Effector memory CD8-positive, alpha-beta T cell (primary cell): Measurements from ENCODE around the gene COPA.
A peak's percentile ranks its signal among the peaks of the same experiment; 100 is the strongest.

ENCODE experiments used
- ATAC-seq: fragments of 150-1000 bp; cut with Tn5 transposase; replicated peaks from 2 replicates; pipeline ENCODE4 v1.10.0; 2021; ENCODE audit warnings: mild to moderate bottlenecking, moderate library complexity
- DNase-seq, 3 experiments: peaks; one replicate each; pipeline ENCODE4 v3.0.0; 2021
- H3K27ac Mint-ChIP-seq, 2 donors: one replicate each; pipeline ENCODE4 v1.8.0; 2022; ENCODE audit warnings: mild to moderate bottlenecking in 2 of 2, mixed read lengths in 2 of 2, moderate library complexity in 2 of 2
- H3K27me3 Mint-ChIP-seq, 2 donors: one replicate each; pipeline ENCODE4 v1.8.0; 2022; ENCODE audit warnings: mixed read lengths in 2 of 2
- H3K36me3 Mint-ChIP-seq: one replicate; pipeline ENCODE4 v1.8.0; 2022; ENCODE audit warnings: mild to moderate bottlenecking, moderate library complexity, mixed read lengths; ENCODE audit not compliant: insufficient read depth
- H3K4me1 Mint-ChIP-seq, 2 donors: one replicate each; pipeline ENCODE4 v1.8.0; 2022; ENCODE audit warnings: low read depth in 2 of 2, mixed read lengths in 2 of 2
- H3K4me3 Mint-ChIP-seq, 2 donors: one replicate each; pipeline ENCODE4 v1.8.0; 2022; ENCODE audit warnings: mild to moderate bottlenecking in 2 of 2, mixed read lengths in 2 of 2, moderate library complexity in 2 of 2
- H3K9me3 Mint-ChIP-seq, 2 donors: one replicate each; pipeline ENCODE4 v1.8.0; 2022; ENCODE audit warnings: mixed read lengths in 2 of 2

COPA gene

GRCh38 chr1:160367934-160368923 lies 25.2 kb upstream of the COPA start:
- Mint-ChIP-seq H3K9me3 (no peaks in the 10 kb centered on the region), H3K27ac (no peak overlapping the region), H3K4me1 (peaks cover 0 to 1% of the 10 kb centered on the region in 2 donors), H3K36me3 (no peaks in the 10 kb centered on the region), H3K4me3 (no peak overlapping the region), H3K27me3 (no peaks in the 10 kb centered on the region)
- ATAC-seq: no peak
- DNase-seq: no peak

- no peaks in the 10 kb centered on the region for H3K36me3 Mint-ChIP-seq
- no peaks in the 10 kb centered on the region for H3K27me3 Mint-ChIP-seq
- ATAC-seq (no peak), DNase-seq (no peak)
- no peak overlapping the region for H3K27ac Mint-ChIP-seq
- H3K9me3 Mint-ChIP-seq: no peaks in the 10 kb centered on the region
- H3K4me1 Mint-ChIP-seq: peaks cover 0 to 4% of the 10 kb centered on the region in 2 donors
- no peak overlapping the region for H3K4me3 Mint-ChIP-seq
Observed at GRCh38 chr1:160367516-160367900, 24.5 kb upstream of the COPA start.

GRCh38 chr1:160366731-160367515 lies 23.9 kb upstream of the COPA start, which contains the start of gene NHLH1:
Gene NHLH1 (plus strand): TSS chr1:160367071. CDS start chr1:160370732, 3,661 bp downstream.
- no peak for ATAC-seq
- H3K4me3 Mint-ChIP-seq: no peak within 1 kb of the TSS
- H3K27ac Mint-ChIP-seq: no peak within 1 kb of the TSS
- no peaks in the 10 kb centered on the region for H3K36me3 Mint-ChIP-seq
- H3K4me1 Mint-ChIP-seq: peaks cover 0 to 4% of the 10 kb centered on the region in 2 donors
- no peaks in the 10 kb centered on the region for H3K9me3 Mint-ChIP-seq
- no peaks in the 10 kb centered on the region for H3K27me3 Mint-ChIP-seq
- no peak for DNase-seq

GRCh38 chr1:160365325-160365724 lies 22.3 kb upstream of the COPA start:
- Mint-ChIP-seq H3K9me3 (no peaks in the 10 kb centered on the region), H3K4me3 (no peak overlapping the region), H3K36me3 (no peaks in the 10 kb centered on the region), H3K27me3 (no peaks in the 10 kb centered on the region), H3K4me1 (peaks cover 0 to 4% of the 10 kb centered on the region in 2 donors), H3K27ac (peak overlapping the region in 1 of 2 donors; percentile 51)
- DNase-seq (no peak), ATAC-seq (no peak)

GRCh38 chr1:160363951-160364735 lies 21.1 kb upstream of the COPA start:
- Mint-ChIP-seq H3K27me3 (no peaks in the 10 kb centered on the region), H3K9me3 (no peaks in the 10 kb centered on the region), H3K27ac (peak overlapping the region; percentile 59), H3K4me3 (no peak overlapping the region), H3K4me1 (peaks cover 0 to 4% of the 10 kb centered on the region in 2 donors), H3K36me3 (peaks cover 8% of the 10 kb centered on the region)
- DNase-seq (no peak), ATAC-seq (no peak)

- no peak for ATAC-seq
- no peak overlapping the region for H3K4me3 Mint-ChIP-seq
- peak overlapping the region; percentile 59 for H3K27ac Mint-ChIP-seq
- H3K4me1 Mint-ChIP-seq: peaks cover 0 to 4% of the 10 kb centered on the region in 2 donors
- no peaks in the 10 kb centered on the region for H3K27me3 Mint-ChIP-seq
- H3K36me3 Mint-ChIP-seq: peaks cover 13% of the 10 kb centered on the region
- no peak for DNase-seq
- H3K9me3 Mint-ChIP-seq: no peaks in the 10 kb centered on the region
Observed at GRCh38 chr1:160363010-160363409, 20.0 kb upstream of the COPA start.

- Mint-ChIP-seq H3K9me3 (no peaks in the 10 kb centered on the region), H3K27ac (peak overlapping the region in 1 of 2 donors; percentile 59), H3K27me3 (no peaks in the 10 kb centered on the region), H3K4me1 (peaks cover 0 to 4% of the 10 kb centered on the region in 2 donors), H3K4me3 (no peak overlapping the region), H3K36me3 (peaks cover 15% of the 10 kb centered on the region)
- ATAC-seq: no peak
- DNase-seq: no peak
Observed at GRCh38 chr1:160362168-160362957, 19.3 kb upstream of the COPA start.

GRCh38 chr1:160361814-160362167 lies 18.7 kb upstream of the COPA start:
- H3K9me3 Mint-ChIP-seq: no peaks in the 10 kb centered on the region
- peaks cover 21% of the 10 kb centered on the region for H3K36me3 Mint-ChIP-seq
- H3K4me1 Mint-ChIP-seq: peaks cover 0 to 4% of the 10 kb centered on the region in 2 donors
- DNase-seq (no peak), ATAC-seq (no peak)
- no peaks in the 10 kb centered on the region for H3K27me3 Mint-ChIP-seq
- H3K27ac Mint-ChIP-seq: peak overlapping the region in 1 of 2 donors; percentile 59
- H3K4me3 Mint-ChIP-seq: no peak overlapping the region

GRCh38 chr1:160361199-160361598 lies 18.1 kb upstream of the COPA start:
- Mint-ChIP-seq H3K27ac (peak overlapping the region; percentile 22 to 29), H3K36me3 (peaks cover 25% of the 10 kb centered on the region), H3K9me3 (no peaks in the 10 kb centered on the region), H3K4me1 (peaks cover 0 to 4% of the 10 kb centered on the region in 2 donors), H3K4me3 (no peak overlapping the region), H3K27me3 (no peaks in the 10 kb centered on the region)
- DNase-seq (no peak), ATAC-seq (no peak)

- DNase-seq (no peak), ATAC-seq (no peak)
- Mint-ChIP-seq H3K27ac (peak overlapping the region in 1 of 2 donors; percentile 29), H3K27me3 (no peaks in the 10 kb centered on the region), H3K4me3 (no peak overlapping the region), H3K9me3 (no peaks in the 10 kb centered on the region), H3K36me3 (peaks cover 31% of the 10 kb centered on the region), H3K4me1 (peaks cover 0 to 4% of the 10 kb centered on the region in 2 donors)
Observed at GRCh38 chr1:160360227-160360695, 17.2 kb upstream of the COPA start.

GRCh38 chr1:160359559-160360226 lies 16.6 kb upstream of the COPA start:
- H3K4me3 Mint-ChIP-seq: no peak overlapping the region
- peaks cover 34% of the 10 kb centered on the region for H3K36me3 Mint-ChIP-seq
- H3K27ac Mint-ChIP-seq: no peak overlapping the region
- H3K27me3 Mint-ChIP-seq: no peaks in the 10 kb centered on the region
- no peaks in the 10 kb centered on the region for H3K9me3 Mint-ChIP-seq
- peaks cover 0 to 4% of the 10 kb centered on the region in 2 donors for H3K4me1 Mint-ChIP-seq
- DNase-seq: no peak
- ATAC-seq: no peak

- ATAC-seq (no peak), DNase-seq (no peak)
- no peaks in the 10 kb centered on the region for H3K27me3 Mint-ChIP-seq
- no peak overlapping the region for H3K27ac Mint-ChIP-seq
- peaks cover 2 to 5% of the 10 kb centered on the region in 2 donors for H3K4me1 Mint-ChIP-seq
- H3K4me3 Mint-ChIP-seq: no peak overlapping the region
- H3K36me3 Mint-ChIP-seq: peaks cover 41% of the 10 kb centered on the region
- H3K9me3 Mint-ChIP-seq: no peaks in the 10 kb centered on the region
Observed at GRCh38 chr1:160358073-160358472, 15.0 kb upstream of the COPA start.
